Neural progenitor cell (in vitro differentiated cells): ENCODE data around the gene ATOSB.
"Not testable (repeated sequence)": the region's sequence is repeated elsewhere in the genome, so short reads cannot be mapped to it uniquely, and the experiment has no call there.

Experiments
- EZH2 ChIP-seq: fragments of 200-600 bp; sonication (generic); IDR thresholded peaks from 2 replicates; pipeline ENCODE4 v1.6.1; 2017; ENCODE audit warnings: antibody characterized with exemption, mild to moderate bottlenecking, moderate library complexity
- EZH2phosphoT487 ChIP-seq: fragments of 200-600 bp; sonication (generic); IDR thresholded peaks from 2 replicates; pipeline ENCODE4 v1.6.1; 2017; ENCODE audit warnings: antibody characterized with exemption
- TF ChIP-seq, protein P1 (sequence below): fragments of 200-600 bp; sonication (generic); IDR thresholded peaks from 2 replicates; pipeline ENCODE4 v1.5.1; 2017; ENCODE audit warnings: antibody characterized with exemption, mild to moderate bottlenecking

DNA sequence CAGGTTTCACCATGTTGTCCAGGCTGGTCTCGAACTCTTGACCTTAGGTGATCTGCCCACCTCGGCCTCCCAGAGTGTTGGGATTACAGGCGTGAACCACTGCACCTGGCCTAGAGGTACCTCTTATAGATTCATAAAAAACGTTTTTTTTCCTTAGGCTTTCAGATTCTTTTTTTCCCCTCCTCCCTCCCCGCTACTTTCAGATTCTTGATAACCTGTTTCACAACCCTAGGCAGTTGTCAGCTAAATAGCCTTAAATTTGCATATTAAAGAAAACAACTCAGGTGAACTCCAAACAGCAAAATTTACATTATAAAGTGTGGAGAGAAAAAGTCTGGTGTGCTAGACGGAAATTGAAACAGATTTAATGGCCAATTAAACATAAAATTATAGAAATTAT is 42.2 kb upstream of the ATOSB start:
- not testable (repeated sequence) for TF ChIP-seq EZH2, EZH2phosphoT487
- TF ChIP-seq, protein P1, sequence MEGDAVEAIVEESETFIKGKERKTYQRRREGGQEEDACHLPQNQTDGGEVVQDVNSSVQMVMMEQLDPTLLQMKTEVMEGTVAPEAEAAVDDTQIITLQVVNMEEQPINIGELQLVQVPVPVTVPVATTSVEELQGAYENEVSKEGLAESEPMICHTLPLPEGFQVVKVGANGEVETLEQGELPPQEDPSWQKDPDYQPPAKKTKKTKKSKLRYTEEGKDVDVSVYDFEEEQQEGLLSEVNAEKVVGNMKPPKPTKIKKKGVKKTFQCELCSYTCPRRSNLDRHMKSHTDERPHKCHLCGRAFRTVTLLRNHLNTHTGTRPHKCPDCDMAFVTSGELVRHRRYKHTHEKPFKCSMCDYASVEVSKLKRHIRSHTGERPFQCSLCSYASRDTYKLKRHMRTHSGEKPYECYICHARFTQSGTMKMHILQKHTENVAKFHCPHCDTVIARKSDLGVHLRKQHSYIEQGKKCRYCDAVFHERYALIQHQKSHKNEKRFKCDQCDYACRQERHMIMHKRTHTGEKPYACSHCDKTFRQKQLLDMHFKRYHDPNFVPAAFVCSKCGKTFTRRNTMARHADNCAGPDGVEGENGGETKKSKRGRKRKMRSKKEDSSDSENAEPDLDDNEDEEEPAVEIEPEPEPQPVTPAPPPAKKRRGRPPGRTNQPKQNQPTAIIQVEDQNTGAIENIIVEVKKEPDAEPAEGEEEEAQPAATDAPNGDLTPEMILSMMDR: not testable (repeated sequence)
